GM21619 (cell line): ENCODE results near the gene USF2.

Experiments used
- ATAC-seq: cut with Tn5 transposase; IDR thresholded peaks from one replicate; pipeline ENCODE4 v1.9.1; 2021; ENCODE audit not compliant: unreplicated experiment

USF2 gene

DNA sequence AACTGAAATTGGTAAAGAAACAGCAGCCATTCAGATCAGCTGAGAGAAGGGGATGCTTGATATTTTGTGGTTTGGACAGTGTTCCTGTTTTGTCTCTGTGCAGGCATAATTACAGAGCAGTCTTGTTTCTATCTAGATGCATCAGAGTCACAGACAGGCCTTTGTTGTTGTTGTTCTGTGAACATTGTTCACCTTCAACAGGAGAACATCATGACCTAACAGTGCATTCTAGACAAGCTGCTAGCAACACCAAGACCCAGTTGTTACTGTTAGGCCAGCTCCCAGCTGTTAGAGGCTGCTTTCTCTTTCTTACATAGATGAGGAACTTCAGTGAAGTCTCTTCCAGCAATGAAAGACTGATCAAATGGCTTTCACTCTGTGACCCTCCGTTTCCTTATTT is 28.4 kb upstream of the USF2 start:
- ATAC-seq, result no peak

DNA sequence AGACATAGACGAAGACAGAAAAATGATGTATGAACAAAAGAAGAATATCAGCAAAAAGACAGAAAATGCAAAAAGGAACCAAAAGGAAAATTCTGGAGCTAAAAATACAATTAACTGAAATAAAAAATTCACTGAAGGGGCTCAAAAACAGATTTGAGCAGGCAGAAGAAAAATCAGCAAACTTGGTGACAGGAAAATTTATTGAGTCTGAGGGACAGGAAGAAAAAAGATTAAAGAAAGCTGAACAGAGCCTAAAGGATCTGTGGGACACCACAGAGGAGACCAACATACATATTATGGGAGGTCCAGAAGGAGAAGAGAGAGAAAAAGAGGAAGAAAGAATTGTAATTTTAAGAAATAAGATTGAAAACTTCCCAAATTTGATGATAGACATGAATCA is 27.3 kb upstream of the USF2 start:
- no peak for ATAC-seq

DNA sequence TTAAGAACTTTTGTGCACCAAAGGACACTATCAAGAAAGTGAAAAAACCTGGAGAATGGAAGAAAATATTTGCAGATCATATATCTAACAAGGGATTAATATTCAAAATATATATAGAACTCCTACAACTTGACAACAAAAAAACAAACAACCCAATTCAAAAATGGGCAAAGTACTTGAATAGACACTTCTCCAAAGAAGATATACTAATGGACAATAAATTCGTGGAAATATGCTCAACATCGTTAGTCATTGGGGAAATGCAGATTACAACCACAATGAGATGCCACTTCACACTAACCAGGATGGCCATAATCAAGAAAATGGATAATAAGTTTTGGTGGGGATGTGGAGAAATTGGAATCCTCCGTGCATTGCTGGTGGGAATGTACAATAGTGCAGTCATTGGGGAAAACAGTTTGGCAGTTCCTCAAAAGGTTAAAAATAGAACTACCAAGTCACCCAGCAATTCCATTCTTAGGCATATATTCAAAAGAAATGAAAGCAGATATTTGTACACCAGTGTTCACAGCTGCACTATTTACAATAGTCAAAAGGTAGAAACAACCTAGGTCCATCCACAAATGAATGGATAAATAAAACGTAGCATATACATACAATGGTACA is 22.2 kb upstream of the USF2 start:
- ATAC-seq, result no peak

DNA sequence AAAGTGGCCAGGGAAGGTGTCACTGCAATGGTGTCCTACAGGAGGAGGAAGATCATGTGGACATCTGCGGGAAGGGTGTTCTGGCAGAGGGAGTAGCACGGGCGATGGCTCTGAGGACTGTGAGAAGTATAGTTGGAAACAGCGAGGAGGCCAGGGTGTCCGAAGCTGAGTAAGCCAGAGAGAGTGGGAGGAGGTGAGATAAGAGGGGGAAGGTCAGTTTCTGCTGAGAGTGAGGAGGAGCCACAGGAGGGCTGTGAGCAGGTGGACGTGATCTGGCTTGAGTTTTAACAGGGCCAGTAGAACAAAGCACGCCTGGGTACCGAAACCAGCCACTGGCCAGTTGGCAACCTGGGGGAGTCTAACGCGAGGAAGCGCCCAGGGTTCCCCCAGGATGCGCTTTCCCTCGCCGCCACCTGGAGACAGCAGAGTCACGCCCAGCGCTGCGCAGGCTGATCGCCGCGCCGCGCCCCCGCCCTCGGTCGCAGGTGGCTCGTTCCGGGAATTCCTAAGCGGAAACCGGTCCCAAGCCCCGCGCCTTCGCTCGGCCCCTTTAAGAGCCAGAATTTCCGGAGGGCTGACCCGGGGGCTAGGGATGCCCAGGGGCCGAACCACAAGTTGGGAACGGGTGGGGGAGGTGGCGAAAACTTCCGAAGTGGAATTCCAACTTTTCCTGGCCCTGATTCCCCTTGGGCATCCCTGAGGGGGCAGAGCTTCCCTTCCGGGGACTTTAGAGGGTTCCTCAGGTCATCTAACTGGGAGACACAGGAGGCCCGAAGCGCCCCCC is 21.0 kb upstream of the USF2 start:
- peak; percentile 37 for ATAC-seq

DNA sequence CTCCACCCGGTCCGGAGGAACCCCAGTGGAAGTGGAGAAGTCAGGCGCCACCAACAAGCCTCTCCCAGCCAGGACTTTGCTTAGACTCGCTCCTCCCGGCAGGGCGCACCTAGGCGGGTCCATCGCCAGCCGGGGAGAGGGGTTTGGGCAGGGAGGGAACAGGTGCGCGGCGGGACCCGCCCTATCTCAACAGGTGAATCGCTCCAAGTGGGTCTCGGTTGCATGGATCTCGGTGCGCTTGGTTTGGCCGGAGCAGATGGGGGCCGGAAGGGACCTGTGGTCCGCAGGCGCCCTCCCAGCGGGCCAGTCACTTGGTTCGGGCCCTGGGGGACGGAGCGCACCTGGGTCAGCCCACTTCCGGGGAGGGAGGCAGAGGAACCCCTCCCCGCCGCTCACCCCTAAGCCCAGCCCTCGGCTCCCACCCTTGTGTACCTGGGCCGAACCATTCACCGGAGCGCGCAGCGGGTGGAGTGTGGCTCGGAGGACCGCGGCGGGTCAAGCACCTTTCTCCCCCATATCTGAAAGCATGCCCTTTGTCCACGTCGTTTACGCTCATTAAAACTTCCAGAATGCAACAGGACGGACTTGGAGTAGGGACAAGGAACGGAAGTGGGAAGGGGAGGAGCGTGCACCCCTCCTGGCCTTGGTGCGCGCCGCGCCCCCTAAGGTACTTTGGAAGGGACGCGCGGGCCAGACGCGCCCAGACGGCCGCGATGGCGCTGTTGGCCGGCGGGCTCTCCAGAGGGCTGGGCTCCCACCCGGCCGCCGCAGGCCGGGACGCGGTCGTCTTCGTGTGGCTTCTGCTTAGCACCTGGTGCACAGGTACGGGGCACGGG is 20.2 kb upstream of the USF2 start, which contains the start of gene LSR:
LSR (plus strand) TSS at position 693 of the 836 bp plus-strand sequence; CDS start at position 714, 21 bp downstream.
- ATAC-seq, result peak; percentile 73

DNA sequence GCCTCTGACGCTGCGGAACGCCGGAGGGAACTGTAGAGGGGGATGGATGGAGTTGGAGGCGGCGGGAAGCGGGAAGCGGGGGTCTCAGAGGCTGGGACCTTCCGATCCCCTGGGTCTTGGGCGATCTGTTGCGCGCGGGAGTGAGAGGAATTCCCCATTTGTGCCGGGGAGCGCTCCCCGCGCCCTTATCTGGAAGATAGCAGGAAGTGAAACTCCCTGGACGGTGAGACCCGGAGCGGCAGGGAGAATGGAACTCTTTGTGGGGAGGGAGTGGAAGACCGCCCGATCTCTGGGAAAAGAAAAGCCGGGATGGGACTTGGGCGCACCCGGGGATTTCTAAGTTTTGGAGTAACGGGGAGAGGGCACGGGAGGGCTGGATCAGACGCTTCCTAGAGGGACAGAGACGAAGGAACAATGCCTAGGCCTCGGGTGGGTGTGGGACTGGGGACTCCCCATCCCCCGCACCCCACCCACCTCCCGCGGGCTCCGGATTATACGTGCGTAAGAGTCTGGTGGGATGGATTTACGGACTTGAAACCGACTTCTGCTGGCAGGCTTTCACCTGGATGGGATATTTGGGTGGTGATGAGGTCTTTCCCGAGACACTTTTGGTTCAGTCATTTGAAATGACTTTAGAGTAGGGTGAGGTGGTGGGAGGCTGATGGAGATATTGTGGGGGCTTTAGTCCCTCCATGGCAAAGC is 19.5 kb upstream of the USF2 start:
- ATAC-seq, result no peak

DNA sequence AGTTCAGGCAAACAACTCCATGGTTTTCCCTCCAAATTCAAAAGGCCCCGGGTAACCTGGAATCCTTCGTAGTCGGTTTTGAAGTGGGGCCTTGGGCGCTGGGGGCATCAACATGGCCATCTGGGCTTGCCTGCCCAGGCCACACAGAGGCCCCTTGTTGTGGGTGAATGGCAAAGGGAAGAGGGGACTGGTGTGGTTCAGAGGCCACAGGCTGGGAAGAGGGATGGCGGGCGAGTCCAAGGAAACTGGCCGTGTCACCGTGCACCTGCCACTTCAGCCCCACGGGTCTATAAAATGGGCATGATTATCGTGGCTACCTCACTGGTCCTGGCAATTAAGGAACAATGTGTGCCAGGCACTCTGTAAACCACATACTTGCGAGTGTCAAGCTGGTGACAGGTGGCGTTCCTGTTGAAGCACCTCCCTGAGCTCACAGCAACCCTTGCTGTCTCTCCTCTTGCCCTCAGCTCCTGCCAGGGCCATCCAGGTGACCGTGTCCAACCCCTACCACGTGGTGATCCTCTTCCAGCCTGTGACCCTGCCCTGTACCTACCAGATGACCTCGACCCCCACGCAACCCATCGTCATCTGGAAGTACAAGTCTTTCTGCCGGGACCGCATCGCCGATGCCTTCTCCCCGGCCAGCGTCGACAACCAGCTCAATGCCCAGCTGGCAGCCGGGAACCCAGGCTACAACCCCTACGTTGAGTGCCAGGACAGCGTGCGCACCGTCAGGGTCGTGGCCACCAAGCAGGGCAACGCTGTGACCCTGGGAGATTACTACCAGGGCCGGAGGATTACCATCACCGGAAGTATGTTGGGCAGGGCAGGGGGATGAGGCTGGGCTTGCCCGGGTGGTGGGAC is 18.7 kb upstream of the USF2 start:
- no peak for ATAC-seq

DNA sequence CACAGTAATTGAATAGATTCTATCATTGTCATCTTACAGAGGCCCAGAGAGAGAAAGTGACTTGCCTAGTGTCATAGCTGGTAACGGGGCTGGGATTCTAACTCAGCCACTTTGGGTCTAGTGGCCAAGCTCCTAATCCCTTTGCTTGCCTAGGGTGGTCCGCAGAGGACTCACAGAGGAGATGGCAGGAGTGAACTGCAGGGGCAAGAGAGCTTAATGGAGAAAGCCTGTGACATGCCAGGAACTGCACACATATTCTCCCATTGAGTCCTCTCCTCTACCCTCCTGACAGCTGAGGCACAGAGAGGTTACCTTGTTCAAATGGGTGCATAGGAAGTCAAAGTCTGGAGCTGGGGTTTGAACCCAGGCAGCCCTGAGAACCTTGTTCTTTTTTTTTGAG is 17.3 kb upstream of the USF2 start:
- no peak for ATAC-seq

DNA sequence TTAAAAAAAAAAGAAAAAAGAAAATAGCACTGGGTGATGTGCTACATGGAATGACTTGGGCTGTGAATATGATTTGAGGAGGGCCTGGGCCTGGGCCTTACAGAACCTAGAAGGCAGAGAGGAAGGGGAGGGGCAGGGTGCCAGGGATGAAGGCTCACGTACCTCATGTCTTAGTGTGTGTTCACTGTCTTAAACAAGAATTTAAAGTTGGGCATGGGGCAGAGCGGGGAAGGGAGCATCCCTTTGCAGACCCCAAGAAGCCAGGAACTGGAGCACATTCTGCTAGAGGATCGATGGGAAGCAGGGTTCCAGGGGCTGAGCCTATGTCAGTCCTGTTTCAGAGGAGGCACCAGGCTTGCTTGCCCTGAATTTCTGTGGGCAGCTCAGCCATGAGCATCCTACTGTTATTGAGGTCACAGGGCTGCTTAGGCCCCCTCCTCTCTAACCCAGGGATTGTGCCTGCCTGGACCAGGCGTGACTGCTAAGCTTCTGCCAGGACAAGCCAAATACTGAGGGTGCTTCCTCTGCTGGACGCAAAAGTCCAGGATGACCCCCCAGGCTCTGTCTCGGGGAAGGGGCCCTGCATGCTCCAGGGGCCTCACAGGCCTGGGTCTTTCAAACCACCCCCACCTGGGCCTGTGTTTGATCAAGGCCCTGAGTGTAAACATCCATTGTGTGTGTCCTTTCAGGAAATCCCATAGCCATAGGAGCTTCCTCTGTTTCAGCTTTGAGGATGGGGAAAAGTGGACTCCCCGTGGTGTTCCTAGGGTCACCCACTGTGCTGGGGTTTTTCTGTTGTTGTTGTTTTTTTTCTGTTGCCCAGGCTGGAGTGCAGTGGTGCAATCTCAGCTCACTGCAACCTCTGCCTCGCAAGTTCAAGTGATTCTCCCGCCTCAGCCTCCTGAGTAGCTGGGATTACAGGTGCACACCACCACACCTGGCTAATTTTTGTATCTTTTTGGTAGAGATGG is 15.2 kb upstream of the USF2 start:
- ATAC-seq, result no peak

DNA sequence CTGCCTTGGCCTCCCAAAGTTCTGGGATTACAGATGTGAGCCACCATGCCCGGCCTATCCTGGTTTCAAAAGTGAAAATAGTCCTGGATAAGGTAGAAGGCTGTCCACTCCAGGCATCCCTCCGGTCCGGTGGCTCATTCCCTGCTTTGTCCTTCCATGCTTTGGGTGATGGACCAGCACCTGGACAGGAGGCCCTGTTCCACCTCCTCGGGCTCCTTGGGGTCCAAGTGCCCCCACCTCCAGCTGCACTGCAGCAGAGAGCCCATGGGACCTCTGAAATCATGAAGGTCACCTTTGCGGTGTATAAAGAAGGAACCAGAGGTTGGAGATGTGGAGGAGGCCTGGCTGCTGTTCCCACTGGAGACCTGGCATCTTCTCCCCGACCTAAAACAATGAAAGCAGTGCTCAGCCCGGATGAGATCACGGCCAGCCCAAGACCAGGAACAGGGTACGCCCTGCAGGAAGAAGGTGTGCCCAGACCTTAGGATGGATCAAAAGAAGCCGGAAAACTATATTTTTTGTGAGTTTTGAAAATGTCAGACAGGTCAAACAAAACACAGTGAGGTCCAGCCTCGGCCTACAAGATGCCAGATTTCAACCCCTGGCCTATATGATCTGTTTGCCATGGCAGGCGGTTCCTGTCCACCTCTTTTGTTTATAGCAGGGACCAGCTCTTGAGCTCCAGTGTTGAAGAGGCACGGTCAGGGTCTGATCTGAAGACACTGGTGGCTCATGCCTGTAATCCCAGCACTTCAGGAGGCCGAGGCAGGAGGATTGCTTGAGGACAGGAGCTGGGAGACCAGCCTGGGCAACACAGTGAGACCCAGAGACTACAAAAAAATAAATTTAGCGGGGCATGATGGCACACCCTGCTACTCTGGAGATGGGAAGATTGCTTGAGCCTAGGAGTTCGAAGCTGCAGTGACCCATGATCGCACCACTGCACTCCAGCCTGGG is 14.1 kb upstream of the USF2 start:
- no peak for ATAC-seq

DNA sequence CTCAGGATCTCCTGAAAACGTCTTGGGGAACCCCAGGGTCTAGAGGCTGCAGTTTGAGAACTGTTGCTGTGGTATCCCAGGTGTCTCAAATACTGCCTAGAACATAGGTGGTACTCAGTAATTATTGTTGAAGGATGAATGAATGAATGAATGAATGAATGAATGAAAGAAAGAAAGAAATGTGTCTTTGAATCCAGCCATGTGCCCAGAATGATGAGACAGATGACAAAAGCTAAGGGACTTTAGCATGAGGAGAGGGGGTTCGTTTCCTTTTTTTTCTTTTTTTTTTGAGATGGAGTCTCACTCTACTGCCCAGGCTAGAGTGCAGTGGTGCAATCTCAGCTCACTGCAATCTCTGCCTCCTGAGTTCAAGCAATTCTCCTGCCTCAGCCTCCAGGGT is 12.2 kb upstream of the USF2 start:
- ATAC-seq, result no peak

DNA sequence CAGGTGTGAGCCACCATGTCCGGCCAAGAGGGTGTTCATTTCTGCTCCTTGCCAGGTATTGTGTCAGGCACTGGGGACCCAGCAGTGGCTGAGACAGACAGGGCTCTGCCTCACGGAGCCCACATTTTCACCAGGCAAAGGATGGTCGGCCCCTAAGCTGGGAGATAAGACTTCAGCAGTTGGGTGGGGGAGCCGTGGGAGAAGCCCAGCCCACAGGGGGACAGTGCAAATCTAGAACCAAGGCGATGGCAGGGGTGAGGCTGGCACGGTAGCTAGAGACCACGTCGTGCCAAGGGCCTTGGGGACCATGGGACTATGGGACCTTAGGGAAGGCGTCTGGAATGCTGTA is 11.7 kb upstream of the USF2 start:
- ATAC-seq, result no peak

DNA sequence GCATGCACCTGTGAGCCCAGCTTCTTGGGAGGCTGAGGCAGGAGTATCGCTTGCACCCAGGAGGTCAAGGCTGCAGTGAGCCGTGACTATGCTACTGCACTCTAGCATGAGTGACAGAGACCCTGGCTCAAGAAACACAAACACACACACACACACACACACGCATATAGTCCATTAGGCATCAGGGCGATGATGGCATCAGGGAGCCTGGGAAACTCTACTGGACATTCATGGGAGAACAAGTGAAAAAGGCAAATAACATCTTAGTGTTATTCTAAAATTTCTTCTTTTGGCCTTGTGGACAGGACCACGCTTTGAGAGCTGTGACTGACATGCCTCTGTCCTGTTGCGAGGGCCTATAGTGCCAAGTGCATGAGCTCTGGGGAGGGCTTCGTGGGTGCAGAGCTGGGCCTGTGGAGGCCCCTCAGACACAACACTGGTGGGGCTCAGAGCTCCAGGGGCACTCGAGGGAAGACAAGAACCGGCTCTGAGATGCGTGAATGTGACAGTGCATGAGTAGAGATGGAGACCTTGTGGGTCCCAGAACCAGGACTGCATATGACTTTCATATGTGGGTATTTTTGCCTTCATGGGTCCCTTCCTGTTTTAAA is 8.0 kb upstream of the USF2 start:
- no peak for ATAC-seq

DNA sequence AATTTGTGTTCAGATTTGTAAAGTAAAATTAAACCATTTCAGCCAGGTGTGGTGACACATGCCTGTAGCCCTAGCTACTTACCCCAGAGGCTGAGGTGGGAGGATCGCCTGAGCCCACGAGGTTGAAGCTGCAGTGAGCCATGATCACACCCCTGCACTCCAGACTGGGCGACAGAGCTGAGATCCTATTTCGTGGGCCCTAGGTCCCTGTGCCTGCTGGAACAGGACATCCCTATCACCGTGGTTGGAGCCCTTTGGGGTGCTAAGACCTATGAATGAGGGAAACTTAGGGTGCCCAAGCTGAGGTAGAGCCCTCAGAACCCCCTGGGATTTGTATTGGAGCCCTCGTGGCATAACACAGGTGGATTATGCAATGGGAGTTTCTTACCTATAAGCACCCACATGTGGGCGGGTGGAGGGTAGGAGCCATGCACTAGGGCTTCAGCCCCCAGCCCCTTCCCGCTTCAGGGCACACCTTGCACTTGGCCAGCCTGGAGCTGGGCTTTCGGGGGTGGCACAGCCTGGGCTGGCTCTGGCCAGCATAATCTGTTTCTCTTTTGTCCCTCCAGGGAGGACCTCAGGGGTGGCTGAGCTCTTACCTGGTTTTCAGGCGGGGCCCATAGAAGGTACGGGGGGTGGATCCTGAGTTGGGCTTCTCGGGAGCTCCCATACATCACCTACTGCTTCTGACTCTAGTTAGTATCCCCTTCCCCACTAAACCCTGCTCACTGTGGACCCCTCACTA is 7.2 kb upstream of the USF2 start:
- no peak for ATAC-seq

DNA sequence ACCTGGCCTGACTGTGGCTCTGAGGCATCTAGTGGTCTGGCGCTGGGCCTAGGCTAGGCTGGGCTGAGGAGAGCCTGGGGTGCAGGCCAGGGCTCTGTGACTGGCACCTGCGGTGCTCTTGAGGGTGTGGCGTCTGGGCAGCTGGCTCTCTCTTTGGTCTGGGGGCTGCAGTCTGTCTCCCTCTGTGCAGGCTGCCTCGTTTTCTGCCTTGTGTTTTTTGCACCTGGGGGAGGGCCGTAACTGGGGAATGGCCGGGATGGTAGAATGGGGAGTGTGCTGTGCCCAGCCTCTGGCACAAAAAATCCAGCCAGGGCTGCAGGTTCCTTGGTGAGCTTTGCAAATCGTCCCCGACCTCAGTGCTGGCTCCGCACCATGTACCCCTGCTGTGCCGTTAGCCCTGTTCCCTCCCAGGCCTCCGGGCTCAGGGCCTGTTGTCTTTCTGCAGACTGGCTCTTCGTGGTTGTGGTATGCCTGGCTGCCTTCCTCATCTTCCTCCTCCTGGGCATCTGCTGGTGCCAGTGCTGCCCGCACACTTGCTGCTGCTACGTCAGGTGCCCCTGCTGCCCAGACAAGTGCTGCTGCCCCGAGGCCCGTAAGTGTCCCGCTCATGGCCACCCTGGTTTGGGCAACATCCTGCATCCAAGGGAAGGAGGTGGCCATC is 6.5 kb upstream of the USF2 start:
- no peak for ATAC-seq
